ENCODE measurements around the gene MRPS35. TPM values are rescaled to one million over a fixed set of nuclear protein-coding genes. Genes with fewer than 3 reads are reported as not detected.

Gene MRPS35
- total RNA-seq, 4 donors from 2014 or later: 36.6 to 52.3 (median 48.8) TPM

- Histone ChIP-seq H3K4me3 (no peak overlapping the region), H3K9me3 (no peaks in the 10 kb centered on the region), H3K4me1 (no peaks in the 10 kb centered on the region), H3K27ac (no peak overlapping the region), H3K36me3 (no peaks in the 10 kb centered on the region), H3K27me3 (no peaks in the 10 kb centered on the region)
- TF ChIP-seq CTCF (IDR thresholded peaks at IDR 0.05): no peak
- TF ChIP-seq EP300 (IDR thresholded peaks at IDR 0.05): no peak
- no peak for TF ChIP-seq POLR2AphosphoS5 (IDR thresholded peaks at IDR 0.05)
- TF ChIP-seq POLR2A (IDR thresholded peaks at IDR 0.05): no peak
- WGBS, 2 donors (ENCODE audit: low coverage in 1 of 2): 68 to 75% methylated on average over 1 to 3 of the region's 3 CpGs
- ATAC-seq: no peak
These were observed 61.1 kb downstream of the MRPS35 start for GRCh38 chr12:27771481-27772327.

GRCh38 chr12:27772328-27773049 lies 61.9 kb downstream of the MRPS35 start:
- no peak overlapping the region for H3K4me3 ChIP-seq
- WGBS, 2 donors (ENCODE audit: low coverage in 1 of 2): 54 to 58% methylated on average over 5 of the region's 5 CpGs
- H3K27ac ChIP-seq: no peak overlapping the region
- H3K4me1 ChIP-seq: no peaks in the 10 kb centered on the region
- ATAC-seq: no peak
- no peaks in the 10 kb centered on the region for H3K36me3 ChIP-seq
- H3K27me3 ChIP-seq: no peaks in the 10 kb centered on the region
- no peaks in the 10 kb centered on the region for H3K9me3 ChIP-seq
- TF ChIP-seq EP300 (IDR thresholded peaks at IDR 0.05) (no peak), POLR2AphosphoS5 (IDR thresholded peaks at IDR 0.05) (no peak), POLR2A (IDR thresholded peaks at IDR 0.05) (no peak), CTCF (IDR thresholded peaks at IDR 0.05) (no peak)

GRCh38 chr12:27777141-27777540 lies 66.5 kb downstream of the MRPS35 start:
- Histone ChIP-seq H3K27ac (no peak overlapping the region), H3K9me3 (no peaks in the 10 kb centered on the region), H3K4me1 (peaks cover 0 to 25% (median 3%) of the 10 kb centered on the region in 3 donors), H3K4me3 (no peak overlapping the region), H3K36me3 (no peaks in the 10 kb centered on the region), H3K27me3 (no peaks in the 10 kb centered on the region)
- 80 to 83% methylated on average over 3 to 5 of the region's 5 CpGs for WGBS, 2 donors (ENCODE audit: low coverage in 1 of 2)
- ATAC-seq: no peak
- no peak for TF ChIP-seq POLR2AphosphoS5 (IDR thresholded peaks at IDR 0.05)

- Histone ChIP-seq H3K27ac (peak overlapping the region in 1 of 4 donors; percentile 94), H3K4me3 (no peak overlapping the region), H3K9me3 (no peaks in the 10 kb centered on the region), H3K4me1 (peaks cover 0 to 36% (median 3%) of the 10 kb centered on the region in 3 donors), H3K27me3 (no peaks in the 10 kb centered on the region), H3K36me3 (no peaks in the 10 kb centered on the region)
- TF ChIP-seq POLR2A (IDR thresholded peaks at IDR 0.05) (no peak), CTCF (IDR thresholded peaks at IDR 0.05) (no peak), POLR2AphosphoS5 (IDR thresholded peaks at IDR 0.05) (no peak), EP300 (IDR thresholded peaks at IDR 0.05) (no peak)
- ATAC-seq: no peak
- WGBS, 2 donors (ENCODE audit: low coverage in 1 of 2): 44 to 53% methylated on average over 1 of the region's 1 CpG
These were observed 67.6 kb downstream of the MRPS35 start for GRCh38 chr12:27778206-27778605.

- 5 to 8% methylated on average over 10 to 11 of the region's 36 CpGs for WGBS, 2 donors (ENCODE audit: low coverage in 1 of 2)
- TF ChIP-seq CTCF (IDR thresholded peaks at IDR 0.05) (no peak), POLR2A (IDR thresholded peaks at IDR 0.05) (no peak), EP300 (IDR thresholded peaks at IDR 0.05) (no peak), POLR2AphosphoS5 (IDR thresholded peaks at IDR 0.05) (no peak)
- no peaks in the 10 kb centered on the region for H3K9me3 ChIP-seq
- H3K36me3 ChIP-seq: peaks cover 0 to 3% of the 10 kb centered on the region in 2 donors
- H3K4me3 ChIP-seq: peak overlapping the region; percentile 42 to 64
- peak overlapping the region; percentile 60 to 95 (median 94) for H3K27ac ChIP-seq
- no peak for ATAC-seq
- H3K4me1 ChIP-seq: peaks cover 0 to 48% (median 3%) of the 10 kb centered on the region in 3 donors
- H3K27me3 ChIP-seq: no peaks in the 10 kb centered on the region
These were observed 68.8 kb downstream of the MRPS35 start for GRCh38 chr12:27779416-27779919.

Measured in gastroesophageal sphincter (tissue), 4 donors.